ENCODE measurements around the gene SLC49A3. TPM values are rescaled to one million over a fixed set of nuclear protein-coding genes. Genes with fewer than 3 reads are reported as not detected.
"Not testable (repeated sequence)": the region's sequence is repeated elsewhere in the genome, so short reads cannot be mapped to it uniquely, and the experiment has no call there.

The SLC49A3 gene
- polyA plus RNA-seq, 4 donors, result 2.6 to 7.1 (median 3.6) TPM

GRCh38 chr4:722851-723360 lies 34.0 kb upstream of the SLC49A3 start:
- no peak for DNase-seq (ENCODE audit: low read depth in 4 of 4, low spot score in 3 of 4)

- DNase-seq (ENCODE audit: low read depth in 4 of 4, low spot score in 3 of 4), result no peak
These were observed 33.3 kb upstream of the SLC49A3 start for GRCh38 chr4:722169-722725.

DNA sequence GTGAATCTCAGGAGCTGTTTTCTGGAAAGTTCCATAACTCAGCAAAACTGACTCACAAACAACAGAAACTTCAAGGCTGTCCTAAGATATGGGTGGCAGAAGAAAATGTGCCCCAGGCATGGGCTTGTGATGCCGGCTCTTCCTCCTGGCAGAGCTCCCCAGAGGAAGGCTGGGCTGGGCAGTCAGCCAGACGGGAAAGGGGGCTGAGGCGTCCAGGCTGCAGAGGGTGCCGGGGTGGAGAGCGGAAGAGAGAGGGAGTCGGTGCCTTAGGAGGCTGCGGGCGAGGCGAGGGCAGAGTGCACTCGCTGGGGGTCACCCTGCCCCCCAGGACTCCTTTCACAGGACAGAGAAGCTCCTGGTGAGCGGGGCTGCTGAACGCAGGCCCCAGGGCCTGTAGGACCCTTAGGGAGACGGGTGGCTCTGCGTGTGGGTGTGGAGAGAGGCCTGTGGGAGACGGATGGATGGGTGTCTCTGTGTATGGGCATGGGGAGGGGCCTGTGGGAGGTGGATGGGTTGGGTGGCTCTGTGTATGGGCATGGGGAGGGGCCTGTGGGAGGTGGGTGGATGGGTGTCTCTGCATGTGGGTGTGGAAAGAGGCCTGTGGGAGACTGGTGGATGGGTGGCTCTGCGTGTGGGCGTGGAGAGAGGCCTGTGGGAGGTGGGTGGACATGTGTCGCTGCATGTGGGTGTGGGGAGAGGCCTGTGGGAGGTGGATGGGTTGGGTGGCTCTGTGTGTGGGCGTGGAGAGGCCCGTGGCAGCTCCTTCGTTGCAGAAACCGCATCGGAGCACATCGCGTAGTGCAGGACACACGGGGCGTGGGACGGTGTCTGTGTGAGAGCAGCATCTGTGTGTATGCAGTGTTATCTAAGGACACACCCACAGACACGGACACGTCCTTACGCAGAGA lies 32.6 kb upstream of the SLC49A3 start:
- DNase-seq (ENCODE audit: low read depth in 4 of 4, low spot score in 3 of 4), result no peak

GRCh38 chr4:720111-720860 lies 31.3 kb upstream of the SLC49A3 start:
- DNase-seq (ENCODE audit: low read depth in 4 of 4, low spot score in 3 of 4), result no peak

DNA sequence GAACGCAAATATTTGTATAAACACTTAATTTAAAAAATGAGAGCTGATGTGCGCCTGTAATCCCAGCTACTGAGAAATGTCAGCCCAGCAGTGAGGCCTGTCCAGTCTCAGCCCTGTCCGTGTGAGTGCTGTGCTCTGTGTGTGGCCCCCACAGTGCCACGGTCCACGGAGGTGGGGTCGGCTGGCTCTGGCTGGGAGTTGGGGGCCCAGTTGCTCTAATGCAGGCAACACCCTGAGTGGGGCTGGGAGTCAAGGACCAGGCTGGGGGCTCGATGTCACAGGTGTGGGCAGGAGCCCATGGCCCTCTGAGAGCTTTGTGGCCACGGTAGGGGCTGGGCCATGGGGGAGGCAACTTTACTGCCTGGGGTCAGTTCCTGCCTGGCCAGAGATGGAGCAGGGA lies 29.5 kb upstream of the SLC49A3 start:
- no peak for DNase-seq (ENCODE audit: low read depth in 4 of 4, low spot score in 3 of 4)

- DNase-seq (ENCODE audit: low read depth in 4 of 4, low spot score in 3 of 4), result no peak
These were observed 28.8 kb upstream of the SLC49A3 start for GRCh38 chr4:717601-718320.

- DNase-seq (ENCODE audit: low read depth in 4 of 4, low spot score in 3 of 4), result no peak
These were observed 25.1 kb upstream of the SLC49A3 start for GRCh38 chr4:714087-714486.

DNA sequence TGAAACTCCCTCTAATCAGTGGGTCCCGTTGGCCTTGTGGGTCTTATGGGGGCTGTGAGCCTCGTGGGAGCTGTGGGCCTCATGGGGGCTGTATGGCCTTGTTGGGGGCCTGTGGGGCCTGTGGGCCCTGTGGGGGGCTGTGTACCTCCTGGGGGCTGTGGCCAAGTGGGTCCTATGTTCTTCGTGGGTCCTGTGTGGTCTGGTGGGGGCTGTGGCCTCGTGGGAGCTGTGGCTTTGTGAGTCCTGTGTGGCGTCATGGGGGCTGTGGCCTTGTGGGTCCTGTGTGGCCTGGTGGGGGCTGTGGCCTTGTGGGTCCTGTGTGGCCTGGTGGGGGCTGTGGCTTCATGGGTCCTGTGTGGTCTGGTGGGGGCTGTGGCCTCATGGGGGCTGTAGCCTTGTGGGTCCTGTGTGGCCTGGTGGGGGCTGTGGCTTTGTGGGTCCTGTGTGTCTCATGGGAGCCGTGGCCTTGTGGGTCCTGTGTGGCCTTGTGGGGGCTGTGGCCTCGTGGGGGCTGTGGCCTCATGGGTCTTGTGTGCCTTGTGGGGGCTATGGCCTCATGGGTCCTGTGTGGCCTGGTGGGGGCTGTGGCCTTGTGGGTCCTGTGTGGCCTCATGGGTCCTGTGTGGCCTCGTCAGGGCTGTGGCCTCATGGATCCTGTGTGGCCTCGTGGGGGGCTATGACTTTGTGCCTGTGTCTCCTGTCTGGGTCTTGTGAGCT lies 24.1 kb upstream of the SLC49A3 start:
- no peak for DNase-seq (ENCODE audit: low read depth in 4 of 4, low spot score in 3 of 4)

- no peak for DNase-seq (ENCODE audit: low read depth in 4 of 4, low spot score in 3 of 4)
These were observed 23.1 kb upstream of the SLC49A3 start for GRCh38 chr4:712093-712492.

- no peak for DNase-seq (ENCODE audit: low read depth in 4 of 4, low spot score in 3 of 4)
These were observed 22.0 kb upstream of the SLC49A3 start for GRCh38 chr4:710916-711315.

DNA sequence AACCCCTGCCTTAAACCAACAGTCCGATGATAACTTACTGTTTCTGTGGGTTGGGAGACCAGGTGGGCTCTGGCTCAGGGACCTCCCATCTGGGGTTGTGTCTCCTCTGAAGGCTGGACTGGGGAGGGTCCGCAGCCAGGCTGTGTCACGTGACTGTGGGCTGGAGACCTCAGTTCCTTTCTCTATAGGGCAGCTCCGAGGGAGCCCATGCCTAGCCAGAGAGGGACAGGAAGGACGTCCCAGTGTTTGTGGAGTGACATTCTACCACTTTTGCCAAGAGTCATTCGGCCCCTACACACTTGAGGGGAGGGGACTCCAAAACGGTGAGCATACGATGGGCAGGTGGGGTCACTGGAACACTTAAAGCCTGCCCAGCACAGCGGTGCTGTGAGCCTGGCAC lies 21.2 kb upstream of the SLC49A3 start:
- DNase-seq (ENCODE audit: low read depth in 4 of 4, low spot score in 3 of 4), result no peak

- no peak for DNase-seq (ENCODE audit: low read depth in 4 of 4, low spot score in 3 of 4)
These were observed 20.4 kb upstream of the SLC49A3 start for GRCh38 chr4:709348-709747.

DNA sequence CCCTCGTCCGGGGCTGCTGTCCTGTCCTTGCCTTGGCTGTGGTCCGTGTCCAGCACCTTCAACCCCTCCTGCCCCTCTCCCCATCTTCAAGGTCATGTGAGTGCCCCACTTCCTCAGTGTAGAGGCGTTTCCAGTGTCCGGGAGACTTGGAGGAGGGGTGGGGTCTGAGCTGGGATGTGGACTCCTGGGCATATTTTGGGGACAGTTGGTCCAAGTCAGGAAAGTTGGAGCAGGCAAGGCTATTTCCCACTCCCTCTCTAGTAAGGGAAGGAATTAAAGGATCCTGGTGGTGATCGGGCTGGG lies 19.6 kb upstream of the SLC49A3 start:
- no peak for DNase-seq (ENCODE audit: low read depth in 4 of 4, low spot score in 3 of 4)

- DNase-seq (ENCODE audit: low read depth in 4 of 4, low spot score in 3 of 4), result no peak
These were observed 19.1 kb upstream of the SLC49A3 start for GRCh38 chr4:707929-708630.

GRCh38 chr4:706834-707598 lies 18.1 kb upstream of the SLC49A3 start:
- no peak for DNase-seq (ENCODE audit: low read depth in 4 of 4, low spot score in 3 of 4)

- DNase-seq (ENCODE audit: low read depth in 4 of 4, low spot score in 3 of 4), result not testable (repeated sequence)
These were observed 17.2 kb upstream of the SLC49A3 start for GRCh38 chr4:706083-706633.

DNA sequence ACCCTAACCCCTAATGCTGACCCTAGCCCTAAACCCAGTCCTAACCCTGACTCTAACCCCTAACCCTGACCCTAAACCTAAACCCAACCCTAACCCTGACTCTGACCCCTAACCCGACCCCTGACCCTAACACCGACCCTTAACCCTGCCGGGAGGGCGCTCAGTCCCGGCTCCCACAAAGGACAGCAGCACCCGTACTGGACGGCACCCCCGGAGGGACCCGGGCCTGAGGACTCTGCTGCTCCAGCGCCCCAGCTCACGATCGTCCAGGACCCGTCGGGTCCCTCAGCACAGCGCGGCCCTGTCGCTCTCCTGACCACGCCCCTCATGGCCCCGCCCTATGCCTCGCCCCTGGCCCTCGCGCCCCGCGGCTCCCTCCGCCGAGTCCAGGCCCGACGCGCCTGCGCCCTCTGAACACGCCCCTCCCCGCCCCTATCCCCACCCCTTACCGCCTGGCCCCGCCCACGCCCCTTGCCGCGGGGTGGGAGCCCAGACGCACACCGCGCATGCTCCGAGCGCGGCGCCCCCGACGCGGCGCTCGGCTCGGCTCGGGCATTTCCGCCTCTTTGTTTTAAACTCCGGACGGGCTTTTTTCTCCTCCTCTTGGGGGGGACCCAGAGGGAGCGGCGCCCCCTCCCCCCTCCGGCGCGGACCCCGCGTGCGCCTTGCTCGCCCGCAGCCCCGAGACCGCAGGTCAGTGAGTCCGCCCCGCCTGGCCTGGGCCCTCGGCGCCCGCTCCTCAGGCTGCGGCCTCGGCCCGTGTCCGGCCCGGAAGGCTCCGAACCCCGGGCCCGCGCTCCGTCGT lies 16.5 kb upstream of the SLC49A3 start, which contains the start of gene PCGF3:
Gene PCGF3 (plus strand): TSS at position 555 of the 805 bp plus-strand sequence. CDS start 27,849 bp downstream, outside the sequence.
- peak; percentile 78 to 92 (median 88) for DNase-seq (ENCODE audit: low read depth in 4 of 4, low spot score in 3 of 4)

DNA sequence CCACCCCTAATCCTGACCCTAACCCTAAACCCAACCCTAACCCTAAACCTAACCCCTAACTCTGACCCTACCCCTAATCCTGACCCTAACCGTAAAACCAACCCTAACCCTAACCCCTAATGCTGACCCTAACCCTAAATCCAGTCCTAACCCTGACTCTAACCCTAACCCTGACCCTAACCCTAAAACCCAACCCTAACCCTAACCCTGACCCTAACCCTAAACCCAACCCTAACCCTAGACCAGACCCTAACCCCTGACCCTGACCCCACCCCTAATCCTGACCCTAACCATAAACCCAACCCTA lies 16.0 kb upstream of the SLC49A3 start:
- no peak for DNase-seq (ENCODE audit: low read depth in 4 of 4, low spot score in 3 of 4)

All from left renal pelvis (tissue), 4 donors.